ENCODE results near the gene CMTM3.
A peak's percentile ranks its signal among the peaks of the same experiment; 100 is the strongest.
"Not testable (repeated sequence)": the region's sequence is repeated elsewhere in the genome, so short reads cannot be mapped to it uniquely, and the experiment has no call there.

CMTM3 gene

DNA sequence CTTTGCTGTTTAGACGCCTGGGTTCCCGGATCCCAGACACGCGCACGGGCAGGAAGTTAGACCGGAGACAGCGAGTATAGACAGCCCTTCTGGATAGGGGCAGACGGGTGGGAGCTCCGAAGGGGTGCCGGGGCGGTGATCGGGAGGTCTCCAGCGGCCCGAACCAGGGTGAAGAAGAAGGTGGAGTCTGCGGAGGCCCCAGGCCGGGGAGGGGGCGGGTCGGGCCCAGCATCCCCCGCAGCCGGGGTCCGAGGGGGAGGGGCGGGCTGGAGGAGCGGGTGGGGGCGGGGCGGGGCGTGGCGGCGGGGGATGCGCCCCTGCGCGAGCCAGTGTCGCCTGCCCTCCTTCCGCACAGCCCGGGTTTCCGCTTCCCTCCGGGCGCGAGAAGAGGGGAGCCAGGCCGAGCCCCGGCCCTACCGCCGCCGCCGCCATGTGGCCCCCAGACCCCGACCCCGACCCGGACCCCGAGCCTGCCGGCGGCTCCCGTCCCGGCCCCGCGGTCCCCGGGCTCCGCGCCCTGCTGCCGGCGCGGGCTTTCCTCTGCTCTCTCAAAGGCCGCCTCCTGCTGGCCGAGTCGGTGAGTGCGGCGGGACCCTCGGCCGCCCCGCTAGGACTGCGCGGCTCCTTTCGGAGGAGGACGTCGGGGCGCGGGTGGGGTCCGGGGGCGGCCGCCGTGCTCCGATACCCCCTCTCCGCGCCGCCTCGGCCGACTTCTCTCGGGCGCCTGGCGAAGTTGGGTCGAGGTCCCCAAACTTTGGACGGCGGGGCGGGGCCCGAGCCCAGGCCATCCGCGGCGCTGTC is at the start of gene CMTM3:
TSS of gene CMTM3 (plus strand) at position 329 of the 801 bp plus-strand sequence. CDS start at position 431, 102 bp downstream.
- peak; percentile 84 for DNase-seq

- no peak for DNase-seq
These were observed 44.4 kb upstream of the CMTM3 start for GRCh38 chr16:66560107-66560506.

DNA sequence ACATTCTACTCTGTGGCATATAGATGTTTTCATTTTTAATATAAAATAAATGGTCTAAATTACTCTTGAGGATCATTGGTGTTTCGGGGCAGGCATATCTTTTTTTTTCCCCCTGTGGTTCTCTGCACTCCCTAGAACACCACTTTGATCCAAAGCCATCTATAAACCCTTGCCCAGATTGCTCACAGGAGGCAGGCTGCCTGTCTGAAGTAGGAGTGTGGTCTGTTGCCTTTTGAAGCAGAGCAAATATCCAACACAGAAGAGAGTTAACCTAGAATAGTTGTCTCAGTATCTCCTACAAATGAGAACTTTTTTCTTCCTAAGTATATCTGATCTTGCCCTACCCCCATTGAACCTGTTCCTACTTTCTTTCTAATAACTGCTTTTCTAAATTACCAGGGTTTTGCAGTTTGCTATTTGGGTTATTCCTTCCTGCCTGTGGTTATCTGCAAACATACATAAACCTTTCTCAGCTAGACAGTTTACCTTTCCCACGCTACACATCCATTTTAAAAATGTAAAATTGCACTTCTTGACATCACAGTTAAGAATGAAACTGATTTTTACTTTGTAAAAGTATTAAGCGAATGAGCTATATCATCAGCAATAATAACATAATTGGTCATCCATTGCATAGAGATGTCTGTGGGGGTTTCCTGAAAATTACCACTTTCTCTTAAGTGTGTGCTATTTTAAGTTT is 43.0 kb upstream of the CMTM3 start:
- no peak for DNase-seq

GRCh38 chr16:66562409-66562808 is 42.1 kb upstream of the CMTM3 start:
- DNase-seq = no peak

DNA sequence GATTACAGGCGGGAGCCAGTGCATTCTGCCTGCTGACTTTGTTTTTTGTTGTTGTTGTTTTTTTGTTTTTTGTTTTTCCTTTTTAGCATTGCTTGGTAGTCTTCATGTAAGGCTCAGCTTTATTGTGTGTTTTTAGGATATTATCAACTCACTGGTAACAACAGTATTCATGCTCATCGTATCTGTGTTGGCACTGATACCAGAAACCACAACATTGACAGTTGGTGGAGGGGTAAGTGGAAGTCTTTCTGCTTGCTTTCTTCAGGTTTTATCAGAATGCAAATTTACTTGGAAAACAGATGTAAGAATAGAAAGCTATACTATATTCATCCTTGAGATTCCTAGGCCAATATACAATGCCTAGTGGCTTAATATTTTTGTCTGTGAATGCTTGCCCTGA is 41.5 kb upstream of the CMTM3 start:
- DNase-seq = no peak

GRCh38 chr16:66563574-66564334 is 40.8 kb upstream of the CMTM3 start:
- DNase-seq = no peak

- DNase-seq = no peak
These were observed 38.2 kb upstream of the CMTM3 start, which contains the start of gene CMTM1 for GRCh38 chr16:66566051-66566901. TSS of gene CMTM1 (plus strand) at chr16:66566439. CDS start at chr16:66566514, 75 bp downstream.

GRCh38 chr16:66567270-66567669 is 37.2 kb upstream of the CMTM3 start:
- not testable (repeated sequence) for DNase-seq

GRCh38 chr16:66568355-66568754 is 36.1 kb upstream of the CMTM3 start:
- no peak for DNase-seq

DNA sequence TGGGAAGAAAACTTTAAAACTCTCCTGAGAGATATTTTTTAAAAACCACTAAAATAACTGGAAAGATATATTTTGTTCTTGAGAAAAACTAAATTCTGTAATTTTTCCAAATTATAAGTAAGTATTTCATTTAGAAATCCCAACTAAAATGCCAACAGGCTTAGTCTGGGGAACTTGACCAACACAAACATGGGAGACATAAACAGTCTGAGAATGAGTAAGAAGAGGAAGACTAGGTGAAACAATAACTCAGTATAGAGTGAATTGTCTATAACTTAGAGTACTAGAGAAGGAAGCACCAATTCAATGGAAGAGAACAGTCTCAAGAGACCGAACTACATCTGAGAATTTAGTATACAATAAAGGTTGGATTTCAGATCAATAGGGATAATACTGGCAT is 35.4 kb upstream of the CMTM3 start:
- no peak for DNase-seq

GRCh38 chr16:66569827-66570405 is 34.6 kb upstream of the CMTM3 start:
- no peak for DNase-seq

DNA sequence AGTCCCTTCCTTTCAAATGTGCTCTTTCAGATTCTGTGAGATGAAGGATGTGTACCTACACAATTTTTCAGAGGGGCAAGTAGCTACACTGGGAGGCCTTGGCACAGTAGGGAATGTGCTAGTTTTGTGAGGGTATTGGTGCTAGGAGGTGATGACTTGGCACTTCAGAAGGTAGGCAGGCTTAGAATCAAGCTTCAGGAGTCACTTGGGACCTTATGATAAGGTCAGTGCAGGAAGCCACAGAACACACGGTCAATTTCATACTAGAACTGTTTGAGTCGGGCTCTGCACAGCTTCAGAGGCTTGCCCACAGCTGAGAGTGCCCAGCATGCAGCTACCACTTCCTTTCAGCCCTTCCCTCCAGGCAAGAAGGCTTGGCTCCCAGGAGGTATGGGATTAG is 32.1 kb upstream of the CMTM3 start:
- no peak for DNase-seq

GRCh38 chr16:66574081-66574480 is 30.4 kb upstream of the CMTM3 start:
- DNase-seq = no peak

- DNase-seq = no peak
These were observed 30.0 kb upstream of the CMTM3 start for GRCh38 chr16:66574531-66574930.

DNA sequence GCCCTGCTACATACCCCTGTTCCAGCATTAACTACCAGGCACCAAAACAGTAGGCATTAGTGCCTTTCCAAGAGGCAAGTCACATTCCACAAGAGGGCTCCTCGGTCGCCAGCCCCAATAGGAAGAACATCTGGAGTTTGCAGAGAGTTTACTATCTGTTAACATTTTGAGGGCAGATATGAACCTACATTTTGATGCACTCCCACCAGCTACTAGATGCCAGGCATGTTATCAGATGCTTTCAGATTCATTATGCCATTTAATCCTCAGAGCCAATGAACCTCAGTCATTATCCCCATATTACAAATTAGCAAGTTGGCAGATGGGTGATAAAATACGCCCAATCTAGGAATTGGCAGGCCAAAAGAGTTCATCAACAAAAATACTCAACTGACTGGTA is 29.4 kb upstream of the CMTM3 start:
- no peak for DNase-seq

DNA sequence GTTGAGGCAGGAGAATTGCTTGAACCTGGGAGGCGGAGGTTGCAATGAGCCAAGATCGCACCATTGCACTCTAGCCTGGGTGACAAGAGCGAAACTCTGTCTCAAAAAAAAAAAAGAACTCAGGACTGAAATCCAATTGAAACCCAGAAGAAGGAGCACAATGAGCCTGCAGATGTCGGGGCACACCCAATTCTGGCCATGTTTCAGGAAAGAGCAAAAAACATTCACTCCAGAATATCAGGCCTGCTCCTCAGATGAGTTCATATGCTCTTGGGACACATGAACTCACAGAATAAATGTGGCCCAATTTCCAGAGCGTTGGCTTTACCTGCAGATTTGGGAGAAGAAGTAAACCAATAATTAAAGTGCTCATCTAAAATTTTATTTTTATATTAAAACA is 28.2 kb upstream of the CMTM3 start:
- no peak for DNase-seq

DNA sequence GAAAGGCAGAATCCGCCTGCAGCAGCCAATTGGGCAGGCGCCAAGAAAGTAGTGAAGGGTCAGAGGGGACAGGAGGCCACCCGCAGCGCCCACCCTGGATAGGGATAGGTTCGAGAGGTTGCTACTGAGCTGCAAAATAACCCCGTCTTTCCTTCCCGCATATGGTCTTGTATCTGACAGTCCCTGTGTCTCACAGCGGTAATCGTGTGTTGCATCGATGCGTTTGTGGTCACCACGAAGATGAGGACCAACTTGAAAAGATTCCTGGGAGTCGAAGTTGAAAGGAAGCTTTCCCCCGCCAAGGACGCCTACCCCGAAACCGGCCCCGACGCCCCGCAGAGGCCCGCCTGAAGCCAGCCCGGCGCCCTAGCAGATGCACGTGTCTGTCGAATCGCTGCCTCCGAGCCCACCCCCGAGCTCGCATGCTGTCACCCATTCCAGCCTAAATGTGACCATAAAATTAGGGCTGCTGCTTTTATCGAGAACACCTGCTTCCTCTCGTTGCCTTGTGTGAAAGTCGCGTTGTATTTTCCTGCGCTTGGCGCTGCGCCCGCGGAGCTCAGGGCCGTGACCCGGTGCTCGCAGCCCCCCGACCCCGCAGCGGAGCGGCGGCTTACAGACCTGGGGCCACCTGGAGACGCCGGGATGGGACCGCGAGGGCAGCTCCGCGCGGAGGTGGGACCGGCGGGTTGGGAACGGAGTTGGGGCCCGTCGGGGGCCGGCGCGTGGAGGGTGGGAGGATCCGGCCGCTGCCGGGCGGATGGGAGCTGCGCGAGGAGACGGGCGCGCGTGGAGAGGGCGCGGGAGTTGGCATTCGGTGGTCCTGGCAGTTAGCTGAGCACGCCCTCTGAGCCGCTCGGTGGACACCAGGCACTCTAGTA is 25.6 kb upstream of the CMTM3 start, which contains the start of gene CMTM2:
TSS of gene CMTM2 (plus strand) at position 813 of the 881 bp plus-strand sequence. CDS start 145 bp downstream, outside the sequence.
- no peak for DNase-seq

- peak; percentile 54 for DNase-seq
These were observed 23.8 kb upstream of the CMTM3 start for GRCh38 chr16:66580605-66581209.

DNA sequence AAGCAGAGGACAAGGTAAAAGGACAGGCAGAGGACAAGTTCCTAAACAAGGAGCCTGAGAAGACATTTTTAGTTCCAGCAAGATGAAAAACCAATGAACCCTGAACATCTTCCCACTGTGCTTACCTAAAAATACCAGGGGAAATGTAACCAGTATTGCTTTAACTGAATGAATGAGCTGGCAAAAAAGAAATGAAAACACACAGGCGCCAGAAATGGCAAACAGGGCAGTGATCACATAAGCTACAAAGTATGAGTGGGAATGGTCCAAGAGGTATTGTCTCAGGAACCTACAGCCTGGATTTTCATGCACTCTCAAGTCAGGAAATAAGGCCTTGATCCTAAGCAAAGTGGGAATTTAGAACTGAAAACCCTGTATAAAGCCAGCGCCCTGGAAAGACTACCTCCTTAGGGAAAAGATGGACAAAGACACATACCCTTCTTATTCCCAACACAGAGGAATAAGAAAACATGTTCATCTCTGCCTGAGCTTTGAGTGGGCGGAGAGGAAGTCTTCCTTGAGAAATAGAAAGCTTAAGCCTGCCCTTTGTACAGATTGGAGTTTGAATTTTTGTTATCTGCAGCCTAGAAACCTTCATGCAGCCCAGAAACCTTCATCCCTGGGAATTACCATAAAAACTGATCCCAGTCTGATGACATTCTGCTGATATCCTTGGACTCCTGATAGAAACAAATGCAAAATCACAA is 23.1 kb upstream of the CMTM3 start:
- no peak for DNase-seq

Measured in 8988T (cell line).